ENCODE data around the gene CTSZ.
A peak's percentile ranks its signal among the peaks of the same experiment; 100 is the strongest.

Gene CTSZ

GRCh38 chr20:59031564-59032022, 24.5 kb upstream of the CTSZ start:
- DNase-seq: no peak

GRCh38 chr20:59030911-59031563, 24.0 kb upstream of the CTSZ start:
- no peak for DNase-seq

- DNase-seq: no peak
Observed at GRCh38 chr20:59028812-59029211, 21.8 kb upstream of the CTSZ start.

GRCh38 chr20:59027741-59028320, 20.8 kb upstream of the CTSZ start:
- DNase-seq: no peak

- DNase-seq: no peak
Observed at GRCh38 chr20:59026904-59027740, 20.1 kb upstream of the CTSZ start.

- no peak for DNase-seq
Observed at GRCh38 chr20:59025511-59025910, 18.5 kb upstream of the CTSZ start.

- DNase-seq: no peak
Observed at GRCh38 chr20:59025086-59025485, 18.0 kb upstream of the CTSZ start.

- DNase-seq: no peak
Observed at GRCh38 chr20:59024111-59024530, 17.1 kb upstream of the CTSZ start.

- no peak for DNase-seq
Observed at GRCh38 chr20:59023616-59024015, 16.6 kb upstream of the CTSZ start.

GRCh38 chr20:59022754-59023153, 15.7 kb upstream of the CTSZ start:
- DNase-seq: no peak

GRCh38 chr20:59020938-59021551, 14.0 kb upstream of the CTSZ start:
- peak; percentile 8 for DNase-seq

GRCh38 chr20:59019217-59019616, 12.2 kb upstream of the CTSZ start, which contains the start of gene TUBB1:
Gene TUBB1, plus strand, starts transcription at chr20:59019429. Its CDS starts 94 bp downstream, at chr20:59019523.
- DNase-seq: no peak

GRCh38 chr20:59018817-59019216, 11.8 kb upstream of the CTSZ start:
- DNase-seq: no peak

GRCh38 chr20:59017493-59018231, 10.6 kb upstream of the CTSZ start:
- DNase-seq: no peak

GRCh38 chr20:59016795-59017492, 9.9 kb upstream of the CTSZ start:
- DNase-seq: no peak

GRCh38 chr20:59015812-59016711, 9.0 kb upstream of the CTSZ start:
- no peak for DNase-seq

- no peak for DNase-seq
Observed at GRCh38 chr20:59015411-59015810, 8.4 kb upstream of the CTSZ start.

GRCh38 chr20:59014680-59015389, 7.8 kb upstream of the CTSZ start:
- no peak for DNase-seq

- no peak for DNase-seq
Observed at GRCh38 chr20:59013959-59014608, 7.0 kb upstream of the CTSZ start.

Data from NCI-H526 treated with DMSO at 0.1 percent for 48 hours (cell line).